GM12878 (cell line): ENCODE data around the gene NUP93. TPM values are rescaled to one million over a fixed set of nuclear protein-coding genes. Genes with fewer than 3 reads are reported as not detected.
A peak's percentile ranks its signal among the peaks of the same experiment; 100 is the strongest.

Experiments used
- ATAC-seq: fragments of 200-7000 bp; cut with Tn5 transposase; 3 replicates; pipeline ENCODE4 v1.9.1; 2020; ENCODE audit warnings: mild to moderate bottlenecking, moderate library complexity
- BruUV-seq: library from RNA; stranded (reverse); fragments of 400-500 nt; replicated peaks from 2 replicates; lab custom pipeline; 2021; lab: Mats Ljungman, UMichigan
- CTCF ChIA-PET: fragments of 300-600 bp; sonication (Branson Sonifier 250); formaldehyde crosslinking; extraction: SDS; loops from one replicate; lab custom pipeline; 2021; ENCODE audit warnings: inconsistent platforms; lab: Yijun Ruan, JAX
- POLR2A ChIA-PET: fragments of 350-600 bp; formaldehyde crosslinking; extraction: SDS; loops from one replicate; lab custom pipeline; 2021; ENCODE audit warnings: inconsistent platforms; lab: Charles Lee
- RAD21 ChIA-PET: fragments of 300-600 bp; sonication (Branson Sonifier 250); formaldehyde crosslinking; loops from one replicate; lab custom pipeline; 2023; ENCODE audit warnings: antibody characterized with exemption; ENCODE audit not compliant: unreplicated experiment; lab: Charles Lee
- SMC1A ChIA-PET: fragments of 300-600 bp; sonication (Branson Sonifier 250); formaldehyde crosslinking; loops from one replicate; lab custom pipeline; 2023; ENCODE audit not compliant: unreplicated experiment, uncharacterized antibody; lab: Charles Lee
- DNase-seq: peaks from one replicate; pipeline ENCODE4 v3.0.0-alpha.2; 2011; ENCODE audit warnings: low read depth, low spot score
- FAIRE-seq: peaks from 3 replicates; lab custom pipeline; 2011; peaks lifted over from hg19 to GRCh38; lab: Jason Lieb, UNC
- H2AFZ ChIP-seq: 2 replicates; pipeline ENCODE4 v1.6.0; 2011; ENCODE audit warnings: low read depth, low read length, control low read depth; ENCODE audit not compliant: control insufficient read depth
- H3K27ac ChIP-seq: 2 replicates; pipeline ENCODE4 v1.5.1; 2011; ENCODE audit warnings: control low read depth; ENCODE audit not compliant: control insufficient read depth, insufficient read depth
- H3K27me3 ChIP-seq, 2 experiments: replicated peaks in 1 of 2; 2 replicates each; pipeline versions ENCODE4 v1.6.0 to v1.6.1; 2011; ENCODE audit warnings: low read length in 1 of 2; ENCODE audit not compliant: control insufficient read depth in 2 of 2, insufficient read depth in 2 of 2
- H3K36me3 ChIP-seq, 2 experiments: 2 replicates each; pipeline ENCODE4 v1.5.1; 2011; ENCODE audit warnings: low read length in 1 of 2; ENCODE audit not compliant: control insufficient read depth in 2 of 2, insufficient read depth in 2 of 2
- H3K4me1 ChIP-seq: 2 replicates; pipeline ENCODE4 v1.6.1; 2011; ENCODE audit warnings: mild to moderate bottlenecking, low read length, moderate library complexity, mixed read lengths; ENCODE audit not compliant: control insufficient read depth, insufficient read depth
- H3K4me2 ChIP-seq: 2 replicates; pipeline ENCODE4 v1.6.0; 2011; ENCODE audit warnings: control low read depth; ENCODE audit not compliant: control insufficient read depth, insufficient read depth
- H3K4me3 ChIP-seq: fragments of 200-600 bp; sonication (generic); 2 replicates; pipeline ENCODE4 v1.5.1; 2016
- H3K79me2 ChIP-seq: 2 replicates; pipeline ENCODE4 v1.6.0; 2011; ENCODE audit warnings: low read length; ENCODE audit not compliant: control insufficient read depth, insufficient read depth
- H3K9ac ChIP-seq: 2 replicates; pipeline ENCODE4 v1.8.0; 2011; ENCODE audit warnings: low read length, control low read depth, mixed read lengths; ENCODE audit not compliant: control insufficient read depth, insufficient read depth
- H3K9me3 ChIP-seq: replicated peaks from 3 replicates; pipeline ENCODE4 v1.5.1; 2011; ENCODE audit warnings: mild to moderate bottlenecking, low read length; ENCODE audit not compliant: control insufficient read depth, insufficient read depth
- H4K20me1 ChIP-seq: 2 replicates; pipeline ENCODE4 v1.6.0; 2011; ENCODE audit not compliant: control insufficient read depth, insufficient read depth
- EP300 ChIP-seq, 2 experiments: fragments of 150-350 bp in 1 of 2; IDR thresholded peaks; 2 replicates each; pipeline ENCODE4 v1.6.1; 2011 to 2012; ENCODE audit warnings: low read depth in 2 of 2, low read length in 2 of 2, borderline replicate concordance in 1 of 2, improper control_type of control experiment in 1 of 2, inconsistent platforms in 1 of 2; ENCODE audit not compliant: control insufficient read depth in 1 of 2
- FOXM1 ChIP-seq: IDR thresholded peaks from 2 replicates; pipeline ENCODE4 v1.6.1; 2012; ENCODE audit warnings: low read depth, mild to moderate bottlenecking, inconsistent platforms, low read length, moderate library complexity
- GABPA ChIP-seq: IDR thresholded peaks from 2 replicates; pipeline ENCODE4 v1.6.1; 2014; ENCODE audit warnings: antibody characterized with exemption, low read depth, mild to moderate bottlenecking, inconsistent platforms
- TBL1XR1 ChIP-seq: IDR thresholded peaks from 2 replicates; pipeline ENCODE4 v1.6.1; 2012; ENCODE audit warnings: low read depth, low read length, improper control_type of control experiment
- ZZZ3 ChIP-seq: IDR thresholded peaks from 2 replicates; pipeline ENCODE4 v1.6.1; 2011; ENCODE audit warnings: low read depth; ENCODE audit not compliant: control insufficient read depth, insufficient read length
- WGBS: methylation state at CpG from one replicate; pipeline ENCODE4 v1.1.6; 2016; ENCODE audit warnings: low lambda C conversion rate; ENCODE audit not compliant: insufficient replicate concordance, insufficient coverage; ENCODE audit errors: missing lambda C conversion rate; 5-methylcytosine and 5-hydroxymethylcytosine counted together
- in situ Hi-C: fragments of 300-500 bp; cut with MboI; formaldehyde crosslinking; loops from 9 replicates; pipeline ENCODE4 v1.14.3; 2018; ENCODE audit warnings: mixed read lengths
- intact Hi-C: fragments of 100-400 bp; cut with micrococcal nuclease; formaldehyde crosslinking; loops from one replicate; pipeline ENCODE4 v1.14.2; 2022; ENCODE audit not compliant: unreplicated experiment
- polyA plus RNA-seq, 11 experiments: library from polyadenylated mRNA; depleted of rRNA in 4 of 11; unstranded in 6 of 11; stranded (reverse) in 5 of 11; fragments of >200 nt; fragmentation: Nextera tagmentation in 4 of 11; fragmentation: Illumina TruSeq in 1 of 11; extraction: Ambion mirVana in 4 of 11; extraction: Trizol in 1 of 11; gene quantifications; 1 replicate in 1 of 11; 2 replicates in 10 of 11; pipeline versions ENCODE4 v1.2.1 to v1.2.3, GENCODE V29; 2011 to 2016; ENCODE audit warnings: inconsistent platforms in 2 of 11, missing spikeins in 2 of 11, low read depth in 1 of 11
- total RNA-seq, 4 experiments: library from RNA; depleted of rRNA in 3 of 4; stranded (reverse); fragments of >200 nt in 3 of 4; fragmentation: Illumina TruSeq in 1 of 4; extraction: Trizol in 1 of 4; gene quantifications; 2 replicates each; pipeline versions ENCODE4 v1.2.1 to v1.2.3, GENCODE V29; 2013 to 2021
- TF ChIP-seq, protein P1 (sequence below): fragments of 450-650 bp; IDR thresholded peaks from 2 replicates; pipeline ENCODE4 v1.6.1; 2016; ENCODE audit warnings: mild to moderate bottlenecking, moderate library complexity, borderline replicate concordance

Gene NUP93
- total and polyA plus RNA-seq, 10 of the 15 experiments (the other 5 are each of a cell fraction or from before 2014, with no cell fraction given): 82.2 to 175 (median 101) TPM

- Histone ChIP-seq H3K27me3 (no peaks in the 10 kb centered on the region), H3K4me1 (no peaks in the 10 kb centered on the region), H3K9ac (no peak overlapping the region), H3K4me3 (no peak overlapping the region), H3K4me2 (no peak overlapping the region), H3K9me3 (no peaks in the 10 kb centered on the region), H4K20me1 (no peaks in the 10 kb centered on the region; the same call in 1 of the 2 replicates), H3K27ac (no peak overlapping the region), H3K79me2 (peaks cover 15% of the 10 kb centered on the region), H3K36me3 (peaks cover under 1 to 6% of the 10 kb centered on the region in 2 experiments; a peak in 2 of 4 replicates), H2AFZ (no peak overlapping the region)
- in situ Hi-C loops (no loop called here), intact Hi-C loops (no loop called here)
- 97% methylated on average over 4 of the region's 4 CpGs for WGBS
- DNase-seq: no peak
- ATAC-seq: peak; percentile 26; the same call in 2 of the 3 replicates
- BruUV-seq: no TSS peak
- POLR2A ChIA-PET: no interaction called here
- RAD21 ChIA-PET: interaction anchor here (1.0 to 1.8 kb wide), 2 partner anchors 9 to 42 kb away, joined by 3 to 4 read pairs; no protein-coding TSS in a partner anchor
- no peak for FAIRE-seq
- SMC1A ChIA-PET: interaction anchor here (1.0 to 2.2 kb wide), 4 partner anchors 9 to 49 kb away, joined by 3 to 10 read pairs (median 5); no protein-coding TSS in a partner anchor
- CTCF ChIA-PET: interaction anchor here (2.4 kb wide), 1 partner anchor 10 kb away, joined by 11 read pairs; no protein-coding TSS in a partner anchor
- TF ChIP-seq GABPA (no peak), FOXM1 (no peak)
Observed at GRCh38 chr16:56743840-56744239, 13.9 kb downstream of the NUP93 start.

DNA sequence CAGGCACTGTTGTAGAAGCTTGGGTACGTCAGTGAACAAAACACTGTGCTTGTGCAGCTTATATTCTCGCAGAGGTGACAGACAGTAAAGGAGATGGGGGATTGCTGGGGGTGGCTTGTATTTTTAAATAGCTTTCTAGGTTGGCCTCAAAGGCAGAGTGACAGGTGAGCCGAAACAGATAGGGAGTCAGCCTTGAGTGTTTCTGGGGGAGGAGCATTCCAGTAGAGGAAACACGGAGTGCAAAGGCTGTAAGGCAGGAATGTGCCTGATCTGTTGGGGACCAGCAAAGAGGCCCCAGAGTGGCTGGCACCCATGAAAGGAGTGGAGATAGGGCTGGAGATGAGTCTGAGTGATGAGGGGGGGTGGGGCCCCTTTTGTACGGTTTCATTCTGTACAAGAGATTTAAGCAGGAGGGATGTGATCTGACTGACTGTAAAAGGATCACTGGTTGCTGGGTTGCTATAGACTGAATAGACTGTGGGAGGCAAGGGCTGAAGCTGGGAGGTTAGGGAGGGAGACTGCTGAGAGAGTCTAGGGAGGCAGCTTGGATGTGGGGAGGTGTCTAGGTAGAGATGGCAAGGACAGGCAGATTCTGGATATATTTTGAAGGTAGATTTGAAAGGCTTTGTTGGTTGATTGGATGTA, 15.2 kb downstream of the NUP93 start:
- DNase-seq: no peak
- H3K27me3 ChIP-seq: no peaks in the 10 kb centered on the region
- CTCF ChIA-PET: no interaction called here

More for the DNA sequence above, 15.2 kb downstream of the NUP93 start:
- Histone ChIP-seq H3K9me3 (no peaks in the 10 kb centered on the region), H3K27ac (no peak overlapping the region), H3K4me1 (no peaks in the 10 kb centered on the region), H3K4me2 (no peak overlapping the region), H3K79me2 (peaks cover 15% of the 10 kb centered on the region), H3K4me3 (no peak overlapping the region), H4K20me1 (no peaks in the 10 kb centered on the region; the same call in 1 of the 2 replicates), H3K36me3 (peaks cover 7 to 11% of the 10 kb centered on the region in 2 experiments; a peak in 2 of 4 replicates), H3K9ac (no peak overlapping the region), H2AFZ (no peak overlapping the region)
- RAD21 ChIA-PET: interaction anchor here (0.6 kb wide), 1 partner anchor 239 kb away, joined by 4 read pairs; no protein-coding TSS in a partner anchor
- ATAC-seq: peak; percentile 25
- WGBS: 95% methylated on average over 5 of the region's 5 CpGs
- no peak for FAIRE-seq
- POLR2A ChIA-PET: no interaction called here
- BruUV-seq: no TSS peak
- TF ChIP-seq EP300 (IDR thresholded peaks at IDR 0.05; ENCODE audit: borderline replicate concordance in 1 of 2, control insufficient read depth in 1 of 2, low read depth in 2 of 2, low read length in 2 of 2): no peak
- no peak for TF ChIP-seq TBL1XR1
- no peak for TF ChIP-seq ZZZ3
- TF ChIP-seq, protein P1, sequence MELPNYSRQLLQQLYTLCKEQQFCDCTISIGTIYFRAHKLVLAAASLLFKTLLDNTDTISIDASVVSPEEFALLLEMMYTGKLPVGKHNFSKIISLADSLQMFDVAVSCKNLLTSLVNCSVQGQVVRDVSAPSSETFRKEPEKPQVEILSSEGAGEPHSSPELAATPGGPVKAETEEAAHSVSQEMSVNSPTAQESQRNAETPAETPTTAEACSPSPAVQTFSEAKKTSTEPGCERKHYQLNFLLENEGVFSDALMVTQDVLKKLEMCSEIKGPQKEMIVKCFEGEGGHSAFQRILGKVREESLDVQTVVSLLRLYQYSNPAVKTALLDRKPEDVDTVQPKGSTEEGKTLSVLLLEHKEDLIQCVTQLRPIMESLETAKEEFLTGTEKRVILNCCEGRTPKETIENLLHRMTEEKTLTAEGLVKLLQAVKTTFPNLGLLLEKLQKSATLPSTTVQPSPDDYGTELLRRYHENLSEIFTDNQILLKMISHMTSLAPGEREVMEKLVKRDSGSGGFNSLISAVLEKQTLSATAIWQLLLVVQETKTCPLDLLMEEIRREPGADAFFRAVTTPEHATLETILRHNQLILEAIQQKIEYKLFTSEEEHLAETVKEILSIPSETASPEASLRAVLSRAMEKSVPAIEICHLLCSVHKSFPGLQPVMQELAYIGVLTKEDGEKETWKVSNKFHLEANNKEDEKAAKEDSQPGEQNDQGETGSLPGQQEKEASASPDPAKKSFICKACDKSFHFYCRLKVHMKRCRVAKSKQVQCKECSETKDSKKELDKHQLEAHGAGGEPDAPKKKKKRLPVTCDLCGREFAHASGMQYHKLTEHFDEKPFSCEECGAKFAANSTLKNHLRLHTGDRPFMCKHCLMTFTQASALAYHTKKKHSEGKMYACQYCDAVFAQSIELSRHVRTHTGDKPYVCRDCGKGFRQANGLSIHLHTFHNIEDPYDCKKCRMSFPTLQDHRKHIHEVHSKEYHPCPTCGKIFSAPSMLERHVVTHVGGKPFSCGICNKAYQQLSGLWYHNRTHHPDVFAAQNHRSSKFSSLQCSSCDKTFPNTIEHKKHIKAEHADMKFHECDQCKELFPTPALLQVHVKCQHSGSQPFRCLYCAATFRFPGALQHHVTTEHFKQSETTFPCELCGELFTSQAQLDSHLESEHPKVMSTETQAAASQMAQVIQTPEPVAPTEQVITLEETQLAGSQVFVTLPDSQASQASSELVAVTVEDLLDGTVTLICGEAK: no peak
- in situ Hi-C loops (no loop called here), intact Hi-C loops (no loop called here)
- SMC1A ChIA-PET: interaction anchor here (0.6 to 1.5 kb wide), 3 partner anchors 10 to 47 kb away, joined by 3 to 4 read pairs (median 4); no protein-coding TSS in a partner anchor
